Calu3 (cell line): ENCODE data around the gene SFMBT2. TPM values are rescaled to one million over a fixed set of nuclear protein-coding genes. Genes with fewer than 3 reads are reported as not detected.
"Not testable (repeated sequence)": the region's sequence is repeated elsewhere in the genome, so short reads cannot be mapped to it uniquely, and the experiment has no call there.

Experiments used
- BruUV-seq: library from RNA; stranded (reverse); fragments of 400-500 nt; replicated peaks from 2 replicates; lab custom pipeline; 2021; lab: Mats Ljungman, UMichigan
- CTCF ChIA-PET: fragments of 300-600 bp; sonication (Branson Sonifier 250); formaldehyde crosslinking; loops from one replicate; lab custom pipeline; 2022; ENCODE audit warnings: antibody characterized with exemption; lab: Charles Lee
- DNase-seq: peaks from one replicate; pipeline ENCODE4 v3.0.0; 2022
- H3K27ac Mint-ChIP-seq: one replicate; pipeline ENCODE4 v1.8.0; 2022; ENCODE audit warnings: mixed read lengths; ENCODE audit not compliant: unreplicated experiment
- H3K27me3 Mint-ChIP-seq: one replicate; pipeline ENCODE4 v1.8.0; 2022; ENCODE audit warnings: mixed read lengths; ENCODE audit not compliant: unreplicated experiment
- H3K36me3 Mint-ChIP-seq: one replicate; pipeline ENCODE4 v1.8.0; 2022; ENCODE audit warnings: mild to moderate bottlenecking, moderate library complexity, mixed read lengths; ENCODE audit not compliant: insufficient read depth, unreplicated experiment
- H3K4me1 Mint-ChIP-seq: one replicate; pipeline ENCODE4 v1.8.0; 2022; ENCODE audit warnings: mild to moderate bottlenecking, low read depth, mixed read lengths; ENCODE audit not compliant: unreplicated experiment
- H3K4me3 Mint-ChIP-seq: one replicate; pipeline ENCODE4 v1.8.0; 2022; ENCODE audit warnings: mild to moderate bottlenecking, low read depth, moderate library complexity, mixed read lengths; ENCODE audit not compliant: unreplicated experiment
- H3K9me3 Mint-ChIP-seq: one replicate; pipeline ENCODE4 v1.8.0; 2022; ENCODE audit warnings: low read depth, mixed read lengths; ENCODE audit not compliant: unreplicated experiment
- intact Hi-C: fragments of 100-400 bp; cut with micrococcal nuclease; formaldehyde crosslinking; loops from one replicate; pipeline ENCODE4 v1.10.0; 2022; ENCODE audit not compliant: unreplicated experiment
- total RNA-seq: library from RNA; stranded (reverse); gene quantifications from 2 replicates; pipeline ENCODE4 v1.2.3, GENCODE V29; 2022
- TF ChIP-seq, protein P1 (sequence below): fragments of 200-600 bp; IDR thresholded peaks from one replicate; pipeline ENCODE4 v1.8.0; 2022; ENCODE audit warnings: antibody characterized with exemption; ENCODE audit not compliant: unreplicated experiment

The SFMBT2 gene
- total RNA-seq, 1 experiment from 2014 or later, result 0.64 TPM

DNA sequence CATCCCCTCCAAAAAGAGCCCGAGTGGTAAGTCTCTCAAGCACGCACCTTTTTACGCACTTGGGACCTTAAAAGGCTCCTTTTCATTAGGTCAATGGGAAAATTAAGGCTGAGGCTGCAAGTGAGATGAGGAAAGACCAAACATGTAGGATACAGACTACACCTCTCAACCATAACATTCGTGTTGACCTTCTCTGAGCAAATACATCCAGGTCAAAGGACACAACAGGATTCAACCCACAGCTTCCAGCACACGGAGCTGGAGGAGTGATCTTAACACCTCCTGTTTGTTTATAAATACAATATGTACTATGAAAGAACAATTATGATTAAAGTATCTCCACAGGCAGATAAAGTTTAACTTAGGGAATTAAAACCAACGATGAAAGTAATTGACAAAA, 9.7 kb downstream of the SFMBT2 start:
- intact Hi-C loops, result loop anchor here (5.0 kb wide), 1 partner anchor 284 kb away; no protein-coding TSS in a partner anchor
- H3K9me3 Mint-ChIP-seq, result no peaks in the 10 kb centered on the region
- DNase-seq, result no peak
- no peaks in the 10 kb centered on the region for H3K4me1 Mint-ChIP-seq
- no peak overlapping the region for H3K4me3 Mint-ChIP-seq
- H3K36me3 Mint-ChIP-seq, result no peaks in the 10 kb centered on the region
- BruUV-seq, result no TSS peak
- peaks cover 48% of the 10 kb centered on the region for H3K27me3 Mint-ChIP-seq
- CTCF ChIA-PET, result no interaction called here
- TF ChIP-seq, protein P1, sequence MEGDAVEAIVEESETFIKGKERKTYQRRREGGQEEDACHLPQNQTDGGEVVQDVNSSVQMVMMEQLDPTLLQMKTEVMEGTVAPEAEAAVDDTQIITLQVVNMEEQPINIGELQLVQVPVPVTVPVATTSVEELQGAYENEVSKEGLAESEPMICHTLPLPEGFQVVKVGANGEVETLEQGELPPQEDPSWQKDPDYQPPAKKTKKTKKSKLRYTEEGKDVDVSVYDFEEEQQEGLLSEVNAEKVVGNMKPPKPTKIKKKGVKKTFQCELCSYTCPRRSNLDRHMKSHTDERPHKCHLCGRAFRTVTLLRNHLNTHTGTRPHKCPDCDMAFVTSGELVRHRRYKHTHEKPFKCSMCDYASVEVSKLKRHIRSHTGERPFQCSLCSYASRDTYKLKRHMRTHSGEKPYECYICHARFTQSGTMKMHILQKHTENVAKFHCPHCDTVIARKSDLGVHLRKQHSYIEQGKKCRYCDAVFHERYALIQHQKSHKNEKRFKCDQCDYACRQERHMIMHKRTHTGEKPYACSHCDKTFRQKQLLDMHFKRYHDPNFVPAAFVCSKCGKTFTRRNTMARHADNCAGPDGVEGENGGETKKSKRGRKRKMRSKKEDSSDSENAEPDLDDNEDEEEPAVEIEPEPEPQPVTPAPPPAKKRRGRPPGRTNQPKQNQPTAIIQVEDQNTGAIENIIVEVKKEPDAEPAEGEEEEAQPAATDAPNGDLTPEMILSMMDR, result no peak
- H3K27ac Mint-ChIP-seq, result no peak overlapping the region

DNA sequence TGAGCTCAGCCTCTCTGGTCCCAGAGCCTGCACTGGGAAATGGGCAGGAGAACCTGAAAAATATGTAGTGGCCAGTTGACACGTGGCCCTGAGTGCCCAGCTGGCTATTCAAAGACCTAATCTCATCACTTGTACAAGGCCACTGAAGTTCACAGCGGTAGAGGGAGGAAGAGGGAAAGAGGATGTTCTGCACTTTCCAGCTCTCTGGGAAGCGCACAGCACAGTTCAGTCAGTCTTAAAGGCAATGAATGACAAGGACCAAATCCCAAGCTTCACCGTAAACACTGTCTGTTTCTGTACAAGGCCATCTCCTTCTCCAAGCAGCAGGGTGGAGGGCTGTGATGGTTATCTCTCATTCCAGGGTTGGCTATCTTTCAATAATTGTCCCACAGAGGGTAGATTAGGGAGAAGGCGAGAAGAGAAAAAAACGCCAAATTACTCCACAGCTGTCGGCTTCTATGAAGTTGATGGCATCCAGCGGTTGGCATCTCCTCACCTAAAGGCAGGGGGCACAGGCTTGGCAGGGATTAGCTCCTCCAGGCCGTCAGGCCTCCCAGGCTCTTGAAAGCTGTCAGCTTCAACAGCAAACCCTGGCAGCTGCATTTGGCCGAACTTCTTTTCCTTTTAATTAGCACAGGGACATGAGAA, 10.6 kb downstream of the SFMBT2 start:
- no peak overlapping the region for H3K27ac Mint-ChIP-seq
- intact Hi-C loops, result loop anchor here (5.0 kb wide), 1 partner anchor 283 kb away; no protein-coding TSS in a partner anchor
- TF ChIP-seq, protein P1, result no peak
- CTCF ChIA-PET, result no interaction called here
- no peak overlapping the region for H3K4me3 Mint-ChIP-seq
- no peaks in the 10 kb centered on the region for H3K4me1 Mint-ChIP-seq
- no peaks in the 10 kb centered on the region for H3K9me3 Mint-ChIP-seq
- no TSS peak for BruUV-seq
- no peak for DNase-seq
- H3K36me3 Mint-ChIP-seq, result no peaks in the 10 kb centered on the region
- H3K27me3 Mint-ChIP-seq, result peaks cover 41% of the 10 kb centered on the region

DNA sequence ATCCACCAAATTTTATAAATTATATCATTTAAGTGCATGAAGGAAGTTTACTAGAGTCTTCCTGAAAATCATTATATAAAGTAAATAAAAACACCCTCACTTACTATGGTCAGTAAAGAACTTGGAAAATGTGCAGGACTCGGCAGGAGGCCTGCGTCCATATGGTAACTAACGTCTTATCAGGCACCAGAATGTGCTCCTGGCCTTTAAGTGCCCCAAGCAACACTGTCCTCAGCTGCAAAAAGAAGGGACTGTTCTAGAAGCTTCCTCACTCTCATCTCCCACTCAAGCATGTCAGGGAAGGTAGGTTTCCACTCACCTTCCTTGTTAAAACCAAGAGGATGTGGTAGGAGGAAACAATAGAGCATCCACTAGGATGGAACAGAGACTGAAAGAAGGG, 11.3 kb downstream of the SFMBT2 start:
- no peak for DNase-seq
- CTCF ChIA-PET, result no interaction called here
- H3K27ac Mint-ChIP-seq, result no peak overlapping the region
- TF ChIP-seq, protein P1, result no peak
- no peaks in the 10 kb centered on the region for H3K9me3 Mint-ChIP-seq
- H3K4me3 Mint-ChIP-seq, result no peak overlapping the region
- no peaks in the 10 kb centered on the region for H3K4me1 Mint-ChIP-seq
- intact Hi-C loops, result no loop called here
- H3K27me3 Mint-ChIP-seq, result peaks cover 34% of the 10 kb centered on the region
- no TSS peak for BruUV-seq
- no peaks in the 10 kb centered on the region for H3K36me3 Mint-ChIP-seq

DNA sequence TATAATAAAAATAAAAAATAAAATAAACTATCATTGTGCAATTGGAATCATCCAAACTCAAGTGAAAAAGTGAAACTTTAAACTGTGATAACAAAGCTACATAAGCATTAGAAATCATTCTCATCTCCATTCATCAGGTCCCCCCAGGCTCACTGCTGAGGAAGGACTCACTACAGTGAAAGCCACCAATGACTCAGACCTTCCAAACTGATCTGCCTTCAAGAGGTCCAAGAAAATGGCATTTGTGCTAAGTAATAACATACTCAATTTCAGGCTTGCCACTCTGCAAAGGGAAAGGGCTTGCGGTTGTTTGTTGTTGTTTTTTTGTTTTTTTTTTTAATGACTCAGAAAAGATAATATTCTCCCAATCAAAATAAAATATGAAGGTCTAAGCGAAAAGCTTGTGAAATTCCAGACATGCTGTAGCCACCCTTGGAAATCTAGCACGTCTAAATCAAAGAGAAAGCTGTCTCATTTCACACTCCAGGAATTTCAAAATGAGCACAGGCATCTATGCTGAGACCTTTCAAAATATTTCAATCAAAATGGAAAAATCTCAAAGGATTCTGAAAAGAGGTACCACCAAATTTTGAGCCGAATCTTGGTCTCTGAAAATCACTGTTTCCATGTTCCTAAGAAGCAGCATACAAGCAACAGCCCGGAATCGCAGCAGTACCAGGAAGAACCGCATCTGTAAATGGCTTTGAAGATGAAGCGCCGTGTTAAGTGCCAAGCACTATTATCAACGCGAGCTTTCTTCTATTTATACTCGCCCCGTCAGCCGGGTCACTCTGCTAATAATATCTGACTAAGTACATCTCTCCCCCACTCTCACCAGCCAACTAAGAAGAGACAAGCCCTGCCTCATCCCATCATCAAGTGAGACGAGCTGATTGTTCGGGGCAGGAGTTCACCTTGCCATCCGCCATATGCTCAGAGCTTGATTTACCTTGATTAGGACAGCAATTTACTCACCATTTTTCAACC, 13.5 kb downstream of the SFMBT2 start:
- Mint-ChIP-seq H3K4me1 (no peaks in the 10 kb centered on the region), H3K9me3 (no peaks in the 10 kb centered on the region), H3K4me3 (no peak overlapping the region), H3K27me3 (peaks cover 29% of the 10 kb centered on the region), H3K36me3 (no peaks in the 10 kb centered on the region), H3K27ac (no peak overlapping the region)
- DNase-seq, result no peak
- TF ChIP-seq, protein P1, result no peak
- BruUV-seq, result no TSS peak
- intact Hi-C loops, result no loop called here
- CTCF ChIA-PET, result no interaction called here

DNA sequence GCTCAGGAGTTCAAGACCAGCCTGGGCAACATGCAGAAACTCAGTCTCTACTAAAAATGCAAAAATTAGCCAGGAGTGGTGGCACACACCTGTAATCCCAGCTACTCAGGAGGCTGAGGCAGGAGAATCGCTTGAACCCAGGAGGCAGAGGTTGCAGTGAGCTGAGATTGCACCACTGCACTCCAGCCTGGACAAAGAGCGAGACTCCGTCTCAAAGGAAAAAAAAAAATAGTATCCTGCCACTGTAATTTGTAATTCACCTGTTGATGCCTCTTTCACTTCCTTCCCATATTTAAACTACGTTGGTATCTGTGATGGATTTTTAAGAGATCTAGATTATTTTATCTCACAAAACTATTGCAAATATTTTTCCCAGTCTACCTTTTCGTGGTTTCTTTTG, 18.5 kb downstream of the SFMBT2 start:
- H3K9me3 Mint-ChIP-seq, CTCF ChIA-PET, H3K36me3 Mint-ChIP-seq, DNase-seq, BruUV-seq, H3K4me1 Mint-ChIP-seq, H3K27ac Mint-ChIP-seq, H3K4me3 Mint-ChIP-seq, intact Hi-C loops: not testable (repeated sequence)
- H3K27me3 Mint-ChIP-seq, result peaks cover 31% of the 10 kb centered on the region
